ENCODE measurements around the gene BMPR2.
"Not testable (repeated sequence)": the region's sequence is repeated elsewhere in the genome, so short reads cannot be mapped to it uniquely, and the experiment has no call there.

BMPR2 gene

GRCh38 chr2:202460119-202460518, 84.0 kb downstream of the BMPR2 start:
- no peaks in the 10 kb centered on the region for H3K36me3 ChIP-seq (ENCODE audit: control insufficient read depth, low read depth, low read length)
- H3K9me3 ChIP-seq (ENCODE audit: control insufficient read depth, low read depth, low read length) = no peaks in the 10 kb centered on the region
- H3K4me1 ChIP-seq (ENCODE audit: control insufficient read depth, low read depth, low read length) = no peaks in the 10 kb centered on the region
- H3K9ac ChIP-seq (ENCODE audit: low read length) = no peak overlapping the region
- no peak overlapping the region for H3K4me3 ChIP-seq (ENCODE audit: low read length)
- H3K27ac ChIP-seq (ENCODE audit: low read length) = no peak overlapping the region
- no peaks in the 10 kb centered on the region for H3K27me3 ChIP-seq (ENCODE audit: control insufficient read depth, insufficient read depth, low read length)

GRCh38 chr2:202479090-202479489, 103.0 kb downstream of the BMPR2 start:
- Histone ChIP-seq H3K27me3 (ENCODE audit: control insufficient read depth, insufficient read depth, low read length) (no peaks in the 10 kb centered on the region), H3K36me3 (ENCODE audit: control insufficient read depth, low read depth, low read length) (no peaks in the 10 kb centered on the region), H3K4me3 (ENCODE audit: low read length) (no peak overlapping the region), H3K9ac (ENCODE audit: low read length) (no peak overlapping the region), H3K27ac (ENCODE audit: low read length) (no peak overlapping the region), H3K4me1 (ENCODE audit: control insufficient read depth, low read depth, low read length) (no peaks in the 10 kb centered on the region), H3K9me3 (ENCODE audit: control insufficient read depth, low read depth, low read length) (no peaks in the 10 kb centered on the region)

GRCh38 chr2:202479610-202480009, 103.5 kb downstream of the BMPR2 start:
- Histone ChIP-seq H3K27me3 (ENCODE audit: control insufficient read depth, insufficient read depth, low read length) (no peaks in the 10 kb centered on the region), H3K27ac (ENCODE audit: low read length) (no peak overlapping the region), H3K9me3 (ENCODE audit: control insufficient read depth, low read depth, low read length) (no peaks in the 10 kb centered on the region), H3K36me3 (ENCODE audit: control insufficient read depth, low read depth, low read length) (no peaks in the 10 kb centered on the region), H3K9ac (ENCODE audit: low read length) (no peak overlapping the region), H3K4me1 (ENCODE audit: control insufficient read depth, low read depth, low read length) (no peaks in the 10 kb centered on the region), H3K4me3 (ENCODE audit: low read length) (no peak overlapping the region)

- Histone ChIP-seq H3K9ac (ENCODE audit: low read length) (no peak overlapping the region), H3K36me3 (ENCODE audit: control insufficient read depth, low read depth, low read length) (no peaks in the 10 kb centered on the region), H3K27me3 (ENCODE audit: control insufficient read depth, insufficient read depth, low read length) (no peaks in the 10 kb centered on the region), H3K4me1 (ENCODE audit: control insufficient read depth, low read depth, low read length) (no peaks in the 10 kb centered on the region), H3K27ac (ENCODE audit: low read length) (no peak overlapping the region), H3K9me3 (ENCODE audit: control insufficient read depth, low read depth, low read length) (no peaks in the 10 kb centered on the region), H3K4me3 (ENCODE audit: low read length) (no peak overlapping the region)
Measured at GRCh38 chr2:202486351-202486750, 110.2 kb downstream of the BMPR2 start.

- H3K36me3 ChIP-seq (ENCODE audit: control insufficient read depth, low read depth, low read length) = no peaks in the 10 kb centered on the region
- H3K4me3 ChIP-seq (ENCODE audit: low read length) = no peak overlapping the region
- no peak overlapping the region for H3K27ac ChIP-seq (ENCODE audit: low read length)
- H3K9me3 ChIP-seq (ENCODE audit: control insufficient read depth, low read depth, low read length) = no peaks in the 10 kb centered on the region
- H3K4me1 ChIP-seq (ENCODE audit: control insufficient read depth, low read depth, low read length) = no peaks in the 10 kb centered on the region
- H3K9ac ChIP-seq (ENCODE audit: low read length) = no peak overlapping the region
- H3K27me3 ChIP-seq (ENCODE audit: control insufficient read depth, insufficient read depth, low read length) = no peaks in the 10 kb centered on the region
Measured at GRCh38 chr2:202488671-202489070, 112.5 kb downstream of the BMPR2 start.

GRCh38 chr2:202490479-202490878, 114.4 kb downstream of the BMPR2 start:
- H3K4me1 ChIP-seq (ENCODE audit: control insufficient read depth, low read depth, low read length) = no peaks in the 10 kb centered on the region
- no peaks in the 10 kb centered on the region for H3K27me3 ChIP-seq (ENCODE audit: control insufficient read depth, insufficient read depth, low read length)
- no peaks in the 10 kb centered on the region for H3K9me3 ChIP-seq (ENCODE audit: control insufficient read depth, low read depth, low read length)
- H3K9ac ChIP-seq (ENCODE audit: low read length) = no peak overlapping the region
- no peak overlapping the region for H3K27ac ChIP-seq (ENCODE audit: low read length)
- no peak overlapping the region for H3K4me3 ChIP-seq (ENCODE audit: low read length)
- H3K36me3 ChIP-seq (ENCODE audit: control insufficient read depth, low read depth, low read length) = no peaks in the 10 kb centered on the region

GRCh38 chr2:202491514-202491913, 115.4 kb downstream of the BMPR2 start:
- H3K4me3 ChIP-seq (ENCODE audit: low read length) = no peak overlapping the region
- no peaks in the 10 kb centered on the region for H3K9me3 ChIP-seq (ENCODE audit: control insufficient read depth, low read depth, low read length)
- no peaks in the 10 kb centered on the region for H3K36me3 ChIP-seq (ENCODE audit: control insufficient read depth, low read depth, low read length)
- peaks cover 8% of the 10 kb centered on the region for H3K27me3 ChIP-seq (ENCODE audit: control insufficient read depth, insufficient read depth, low read length)
- H3K9ac ChIP-seq (ENCODE audit: low read length) = no peak overlapping the region
- H3K4me1 ChIP-seq (ENCODE audit: control insufficient read depth, low read depth, low read length) = no peaks in the 10 kb centered on the region
- no peak overlapping the region for H3K27ac ChIP-seq (ENCODE audit: low read length)

GRCh38 chr2:202494300-202495229, 118.4 kb downstream of the BMPR2 start:
- peaks cover 8% of the 10 kb centered on the region for H3K27me3 ChIP-seq (ENCODE audit: control insufficient read depth, insufficient read depth, low read length)
- H3K4me3 ChIP-seq (ENCODE audit: low read length) = no peak overlapping the region
- H3K9ac ChIP-seq (ENCODE audit: low read length) = no peak overlapping the region
- no peaks in the 10 kb centered on the region for H3K9me3 ChIP-seq (ENCODE audit: control insufficient read depth, low read depth, low read length)
- no peaks in the 10 kb centered on the region for H3K36me3 ChIP-seq (ENCODE audit: control insufficient read depth, low read depth, low read length)
- peaks cover 7% of the 10 kb centered on the region for H3K4me1 ChIP-seq (ENCODE audit: control insufficient read depth, low read depth, low read length)
- H3K27ac ChIP-seq (ENCODE audit: low read length) = no peak overlapping the region

- Histone ChIP-seq H3K36me3 (ENCODE audit: control insufficient read depth, low read depth, low read length) (no peaks in the 10 kb centered on the region), H3K27ac (ENCODE audit: low read length) (no peak overlapping the region), H3K4me1 (ENCODE audit: control insufficient read depth, low read depth, low read length) (peaks cover 7% of the 10 kb centered on the region), H3K4me3 (ENCODE audit: low read length) (no peak overlapping the region), H3K9me3 (ENCODE audit: control insufficient read depth, low read depth, low read length) (no peaks in the 10 kb centered on the region), H3K27me3 (ENCODE audit: control insufficient read depth, insufficient read depth, low read length) (peaks cover 8% of the 10 kb centered on the region), H3K9ac (ENCODE audit: low read length) (no peak overlapping the region)
Measured at GRCh38 chr2:202495230-202495604, 119.1 kb downstream of the BMPR2 start.

GRCh38 chr2:202496835-202497472, 120.8 kb downstream of the BMPR2 start:
- not testable (repeated sequence) for H3K27ac ChIP-seq (ENCODE audit: low read length); H3K27me3 ChIP-seq (ENCODE audit: control insufficient read depth, insufficient read depth, low read length); H3K4me1 ChIP-seq (ENCODE audit: control insufficient read depth, low read depth, low read length); H3K9ac ChIP-seq (ENCODE audit: low read length); H3K36me3 ChIP-seq (ENCODE audit: control insufficient read depth, low read depth, low read length); H3K9me3 ChIP-seq (ENCODE audit: control insufficient read depth, low read depth, low read length)
- peak overlapping the region; percentile 78 for H3K4me3 ChIP-seq (ENCODE audit: low read length)

- not testable (repeated sequence) for H3K4me1 ChIP-seq (ENCODE audit: control insufficient read depth, low read depth, low read length); H3K36me3 ChIP-seq (ENCODE audit: control insufficient read depth, low read depth, low read length); H3K27ac ChIP-seq (ENCODE audit: low read length); H3K9ac ChIP-seq (ENCODE audit: low read length); H3K9me3 ChIP-seq (ENCODE audit: control insufficient read depth, low read depth, low read length); H3K27me3 ChIP-seq (ENCODE audit: control insufficient read depth, insufficient read depth, low read length)
- peak overlapping the region; percentile 78 for H3K4me3 ChIP-seq (ENCODE audit: low read length)
Measured at GRCh38 chr2:202497473-202497866, 121.3 kb downstream of the BMPR2 start.

GRCh38 chr2:202499841-202500240, 123.7 kb downstream of the BMPR2 start:
- H3K27ac ChIP-seq (ENCODE audit: low read length); H3K9ac ChIP-seq (ENCODE audit: low read length); H3K9me3 ChIP-seq (ENCODE audit: control insufficient read depth, low read depth, low read length); H3K27me3 ChIP-seq (ENCODE audit: control insufficient read depth, insufficient read depth, low read length); H3K4me1 ChIP-seq (ENCODE audit: control insufficient read depth, low read depth, low read length); H3K4me3 ChIP-seq (ENCODE audit: low read length); H3K36me3 ChIP-seq (ENCODE audit: control insufficient read depth, low read depth, low read length): not testable (repeated sequence)
